Chondrocyte (in vitro differentiated cells): Measurements from ENCODE around the gene C3. TPM values are rescaled to one million over a fixed set of nuclear protein-coding genes. Genes with fewer than 3 reads are reported as not detected.
"Not testable (repeated sequence)": the region's sequence is repeated elsewhere in the genome, so short reads cannot be mapped to it uniquely, and the experiment has no call there.

Experiments used
- DNase-seq: peaks from one replicate; pipeline ENCODE4 v3.0.0; 2021; ENCODE audit warnings: mixed read lengths, low spot score
- H3K27ac Mint-ChIP-seq: one replicate; pipeline ENCODE4 v1.8.0; 2021; ENCODE audit warnings: mild to moderate bottlenecking, moderate library complexity, mixed read lengths; ENCODE audit not compliant: unreplicated experiment
- H3K27me3 Mint-ChIP-seq: 2 replicates; pipeline ENCODE4 v1.8.0; 2021; ENCODE audit warnings: low read depth, mixed read lengths
- H3K36me3 Mint-ChIP-seq: 2 replicates; pipeline ENCODE4 v1.8.0; 2021; ENCODE audit warnings: low read depth, mixed read lengths
- H3K4me1 Mint-ChIP-seq: 2 replicates; pipeline ENCODE4 v1.8.0; 2021; ENCODE audit warnings: low read depth, mild to moderate bottlenecking, mixed read lengths
- H3K4me3 Mint-ChIP-seq: one replicate; pipeline ENCODE4 v1.8.0; 2021; ENCODE audit warnings: mild to moderate bottlenecking, moderate library complexity, mixed read lengths; ENCODE audit not compliant: unreplicated experiment
- H3K9me3 Mint-ChIP-seq: 2 replicates; pipeline ENCODE4 v1.8.0; 2021; ENCODE audit warnings: low read depth, mixed read lengths
- total RNA-seq: library from RNA; stranded (reverse); gene quantifications from 3 replicates; pipeline ENCODE4 v1.2.1, GENCODE V29; 2021
- TF ChIP-seq, protein P1 (sequence below): fragments of 200-600 bp; sonication (generic); IDR thresholded peaks from 2 replicates; pipeline ENCODE4 v1.5.0; 2021; ENCODE audit warnings: antibody characterized with exemption, mild to moderate bottlenecking, moderate library complexity

Gene C3
- total RNA-seq, 1 donor from 2014 or later, result 0.77 TPM

DNA sequence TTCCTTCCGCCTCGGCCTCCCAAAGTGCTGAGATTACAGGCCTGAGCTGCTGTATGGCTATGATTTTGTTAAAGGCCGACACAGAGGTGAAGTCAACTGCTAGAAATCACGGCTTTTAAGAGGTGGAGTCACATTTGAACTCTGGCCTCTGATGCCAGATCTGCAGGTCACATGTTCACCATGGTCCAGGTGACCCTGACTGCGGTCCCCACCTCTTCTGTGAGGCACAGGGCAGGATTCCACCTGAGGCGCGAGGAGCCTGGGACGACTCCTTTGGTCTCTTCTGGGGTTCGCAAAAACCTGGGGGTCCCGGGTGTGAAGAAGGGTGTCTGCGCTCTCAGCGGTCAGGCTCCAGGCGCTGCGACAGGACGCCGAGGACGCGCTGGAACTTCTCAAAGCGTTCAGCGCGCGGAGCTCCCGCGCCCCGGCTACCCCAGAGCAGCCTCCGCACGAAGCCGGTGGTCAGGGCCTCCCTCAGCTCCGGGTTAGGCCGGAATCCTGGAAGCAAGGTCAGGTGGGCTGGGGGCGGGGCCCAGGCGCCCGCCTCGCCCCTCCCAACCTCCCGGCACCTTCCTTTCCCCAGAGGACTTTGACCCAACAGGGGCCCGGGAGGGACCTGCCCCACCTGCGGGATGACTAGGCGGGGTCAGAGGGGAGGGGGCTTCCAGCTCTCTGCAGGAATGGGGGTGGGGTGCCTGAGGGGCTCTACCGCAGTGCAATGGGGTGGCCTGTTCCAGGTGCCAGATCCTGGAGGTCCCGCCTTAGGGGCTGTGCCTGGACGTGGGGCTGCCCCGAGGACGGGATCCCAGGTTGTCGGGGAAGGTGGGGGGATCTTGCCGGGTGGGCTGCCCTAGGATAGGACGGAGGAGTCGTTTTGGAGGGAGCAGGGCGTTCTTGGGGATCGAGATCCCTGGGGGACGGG, 32.1 kb upstream of the C3 start:
- Mint-ChIP-seq H3K27ac (peak overlapping the region; percentile 42), H3K36me3 (peaks cover 23% of the 10 kb centered on the region), H3K27me3 (no peaks in the 10 kb centered on the region), H3K4me1 (peaks cover 13% of the 10 kb centered on the region), H3K4me3 (peak overlapping the region; percentile 64), H3K9me3 (no peaks in the 10 kb centered on the region)
- no peak for DNase-seq
- TF ChIP-seq, protein P1, sequence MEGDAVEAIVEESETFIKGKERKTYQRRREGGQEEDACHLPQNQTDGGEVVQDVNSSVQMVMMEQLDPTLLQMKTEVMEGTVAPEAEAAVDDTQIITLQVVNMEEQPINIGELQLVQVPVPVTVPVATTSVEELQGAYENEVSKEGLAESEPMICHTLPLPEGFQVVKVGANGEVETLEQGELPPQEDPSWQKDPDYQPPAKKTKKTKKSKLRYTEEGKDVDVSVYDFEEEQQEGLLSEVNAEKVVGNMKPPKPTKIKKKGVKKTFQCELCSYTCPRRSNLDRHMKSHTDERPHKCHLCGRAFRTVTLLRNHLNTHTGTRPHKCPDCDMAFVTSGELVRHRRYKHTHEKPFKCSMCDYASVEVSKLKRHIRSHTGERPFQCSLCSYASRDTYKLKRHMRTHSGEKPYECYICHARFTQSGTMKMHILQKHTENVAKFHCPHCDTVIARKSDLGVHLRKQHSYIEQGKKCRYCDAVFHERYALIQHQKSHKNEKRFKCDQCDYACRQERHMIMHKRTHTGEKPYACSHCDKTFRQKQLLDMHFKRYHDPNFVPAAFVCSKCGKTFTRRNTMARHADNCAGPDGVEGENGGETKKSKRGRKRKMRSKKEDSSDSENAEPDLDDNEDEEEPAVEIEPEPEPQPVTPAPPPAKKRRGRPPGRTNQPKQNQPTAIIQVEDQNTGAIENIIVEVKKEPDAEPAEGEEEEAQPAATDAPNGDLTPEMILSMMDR, result no peak

GRCh38 chr19:6751189-6751588, 30.7 kb upstream of the C3 start:
- Mint-ChIP-seq H3K4me3 (no peak overlapping the region), H3K36me3 (peaks cover 30% of the 10 kb centered on the region), H3K9me3 (no peaks in the 10 kb centered on the region), H3K4me1 (peaks cover 17% of the 10 kb centered on the region), H3K27me3 (no peaks in the 10 kb centered on the region), H3K27ac (no peak overlapping the region)
- DNase-seq, result no peak
- TF ChIP-seq, protein P1, result no peak

DNA sequence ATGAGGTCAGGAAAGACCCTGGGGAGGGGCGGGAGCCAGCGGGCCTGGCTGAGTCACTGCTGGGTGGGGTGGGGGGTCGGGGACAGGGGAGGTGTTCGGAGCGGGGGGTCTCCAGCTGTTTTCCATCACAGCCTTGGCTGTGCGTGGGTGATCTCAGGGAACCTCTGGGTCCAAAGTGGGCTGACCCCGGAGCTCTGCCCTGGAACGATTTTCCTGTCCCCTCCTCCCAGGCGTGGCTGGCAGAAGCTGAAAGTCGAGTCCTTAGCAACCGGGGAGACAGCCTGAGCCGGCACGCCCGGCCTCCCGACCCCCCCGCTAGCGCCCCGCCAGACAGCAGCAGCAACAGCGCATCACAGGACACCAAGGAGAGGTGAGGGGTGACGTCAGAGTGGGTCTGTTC, 29.6 kb upstream of the C3 start:
- H3K4me1 Mint-ChIP-seq, result peaks cover 24% of the 10 kb centered on the region
- H3K9me3 Mint-ChIP-seq, result no peaks in the 10 kb centered on the region
- no peaks in the 10 kb centered on the region for H3K27me3 Mint-ChIP-seq
- TF ChIP-seq, protein P1, result no peak
- no peak overlapping the region for H3K4me3 Mint-ChIP-seq
- H3K27ac Mint-ChIP-seq, result no peak overlapping the region
- H3K36me3 Mint-ChIP-seq, result peaks cover 34% of the 10 kb centered on the region
- no peak for DNase-seq

DNA sequence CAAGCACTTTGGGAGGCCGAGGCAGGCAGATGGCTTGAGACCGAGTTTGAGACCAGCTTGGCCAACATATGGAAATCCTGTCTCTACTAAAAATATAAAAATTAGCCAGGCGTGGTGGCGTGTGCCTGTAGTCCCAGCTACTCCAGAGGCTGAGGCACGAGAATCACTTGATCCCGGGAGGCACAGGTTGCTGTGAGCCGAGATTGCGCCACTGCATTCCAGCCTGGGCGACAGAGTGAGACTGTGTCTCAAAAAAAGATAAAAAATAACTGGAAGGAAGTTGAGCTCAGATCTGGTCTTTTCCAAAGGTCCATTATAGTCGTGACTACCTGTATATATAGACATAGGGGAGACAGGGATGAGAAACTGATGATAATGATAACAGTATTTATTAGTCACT, 28.1 kb upstream of the C3 start:
- peaks cover 39% of the 10 kb centered on the region for H3K4me1 Mint-ChIP-seq
- not testable (repeated sequence) for H3K27me3 Mint-ChIP-seq, H3K27ac Mint-ChIP-seq, H3K9me3 Mint-ChIP-seq, DNase-seq, H3K4me3 Mint-ChIP-seq
- peaks cover 41% of the 10 kb centered on the region for H3K36me3 Mint-ChIP-seq

DNA sequence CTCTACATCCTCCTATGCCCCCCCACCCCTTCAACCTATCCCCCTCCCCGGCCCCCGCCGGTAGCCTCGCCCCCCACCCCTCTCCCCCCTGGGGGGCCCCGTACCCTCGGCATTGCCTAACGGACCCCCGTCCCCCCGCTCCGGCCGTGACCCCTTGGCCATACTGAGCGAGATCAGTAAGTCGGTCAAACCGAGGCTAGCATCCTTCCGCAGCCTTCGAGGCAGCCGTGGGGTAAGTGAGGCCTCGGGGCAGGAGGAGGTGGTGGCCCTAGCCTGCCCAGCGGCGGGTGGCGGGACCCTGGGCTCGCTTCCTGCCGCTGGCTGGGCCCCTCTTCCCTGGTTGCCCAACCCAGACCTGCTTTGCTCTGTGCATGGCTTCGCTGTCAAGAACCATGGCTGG, 25.5 kb upstream of the C3 start:
- Mint-ChIP-seq H3K36me3 (peaks cover 38% of the 10 kb centered on the region), H3K4me3 (no peak overlapping the region), H3K9me3 (no peaks in the 10 kb centered on the region), H3K4me1 (peaks cover 58% of the 10 kb centered on the region), H3K27me3 (no peaks in the 10 kb centered on the region), H3K27ac (no peak overlapping the region)
- DNase-seq, result no peak
- TF ChIP-seq, protein P1, result no peak
